Activated T-cell treated with anti-CD3 and anti-CD28 coated beads, Interleukin-2, amount 50 U/mL, for 72 hours (primary cell): Measurements from ENCODE around the gene REC114. TPM values are rescaled to one million over a fixed set of nuclear protein-coding genes. Genes with fewer than 3 reads are reported as not detected.

Experiments used
- ATAC-seq, 2 donors: fragments of 150-1000 bp; cut with Tn5 transposase; replicated peaks in 1 of 2; 2 replicates each; pipeline ENCODE4 v1.10.0; 2021; ENCODE audit warnings: moderate library complexity in 2 of 2, mild to moderate bottlenecking in 1 of 2
- DNase-seq, 2 donors: peaks; one replicate each; pipeline ENCODE4 v3.0.0; 2021 to 2022; ENCODE audit warnings: mixed read lengths in 1 of 2
- H3K27ac Mint-ChIP-seq: one replicate; pipeline ENCODE4 v1.8.0; 2022; ENCODE audit warnings: mild to moderate bottlenecking, moderate library complexity, mixed read lengths
- H3K27me3 Mint-ChIP-seq: one replicate; pipeline ENCODE4 v1.8.0; 2022; ENCODE audit warnings: low read depth, mixed read lengths
- H3K36me3 Mint-ChIP-seq, 2 donors: one replicate each; pipeline ENCODE4 v1.8.0; 2022; ENCODE audit warnings: mixed read lengths in 2 of 2, mild to moderate bottlenecking in 1 of 2; ENCODE audit not compliant: insufficient read depth in 2 of 2
- H3K4me1 Mint-ChIP-seq: one replicate; pipeline ENCODE4 v1.8.0; 2022; ENCODE audit warnings: low read depth, mixed read lengths
- H3K4me3 Mint-ChIP-seq, 2 donors: one replicate each; pipeline ENCODE4 v1.8.0; 2022; ENCODE audit warnings: mild to moderate bottlenecking in 2 of 2, mixed read lengths in 2 of 2, moderate library complexity in 2 of 2
- H3K9me3 Mint-ChIP-seq, 2 donors: one replicate each; pipeline ENCODE4 v1.8.0; 2022; ENCODE audit warnings: mixed read lengths in 2 of 2
- total RNA-seq, 2 donors: library from RNA; stranded (reverse); gene quantifications; one replicate each; pipeline ENCODE4 v1.2.3, GENCODE V29; 2022

Gene REC114
- total RNA-seq, 2 donors from 2014 or later: not detected

- H3K4me3 Mint-ChIP-seq: peak overlapping the region in 1 of 2 donors; percentile 9
- no peaks in the 10 kb centered on the region for H3K27me3 Mint-ChIP-seq
- DNase-seq (no peak), ATAC-seq (no peak)
- H3K9me3 Mint-ChIP-seq: no peaks in the 10 kb centered on the region
- peak overlapping the region; percentile 24 for H3K27ac Mint-ChIP-seq
- peaks cover 38% of the 10 kb centered on the region for H3K4me1 Mint-ChIP-seq
- H3K36me3 Mint-ChIP-seq: no peaks in the 10 kb centered on the region
Observed at GRCh38 chr15:73608941-73609340, 166.0 kb downstream of the REC114 start.

Other genes starting within 250 kb of the REC114 start
- not detected for gene HCN4, start 74.2 kb upstream of the REC114 start, total RNA-seq
- 10 to 100 TPM; 31.6 to 51.0 TPM for gene NPTN, start 190.2 kb downstream of the REC114 start, total RNA-seq
- 1 to 10 TPM in 1 of 2 donors, under 1 TPM in 1; 0.67 to 2.8 TPM for gene CD276, start 241.2 kb downstream of the REC114 start, total RNA-seq